Measurements from ENCODE around the gene UNC79.

UNC79 gene

DNA sequence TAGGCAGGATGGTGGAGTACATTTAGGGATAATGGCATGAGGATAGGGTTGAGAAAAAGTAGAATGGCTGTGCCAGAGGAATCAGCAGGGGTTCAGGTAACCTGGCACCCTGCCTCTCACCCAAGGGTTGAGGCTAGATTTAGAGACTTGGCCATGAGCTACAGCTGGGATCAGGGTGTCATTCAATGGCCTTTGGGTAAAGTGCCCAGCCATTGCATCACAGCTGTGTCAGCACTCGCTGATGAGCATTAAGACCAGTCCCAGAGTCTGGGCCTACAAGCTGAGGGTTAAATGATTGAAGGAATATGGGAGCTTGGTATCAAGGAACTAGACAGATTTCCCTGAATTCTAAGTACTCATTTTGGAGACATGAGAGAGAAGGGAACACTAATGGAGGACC is 243.6 kb downstream of the UNC79 start:
- DNase-seq = no peak

- no peak for DNase-seq
These were observed 244.9 kb downstream of the UNC79 start for GRCh38 chr14:93675651-93676050.

GRCh38 chr14:93676416-93676958 is 245.7 kb downstream of the UNC79 start:
- no peak for DNase-seq

- DNase-seq = no peak
These were observed 251.7 kb downstream of the UNC79 start for GRCh38 chr14:93682459-93682858.

DNA sequence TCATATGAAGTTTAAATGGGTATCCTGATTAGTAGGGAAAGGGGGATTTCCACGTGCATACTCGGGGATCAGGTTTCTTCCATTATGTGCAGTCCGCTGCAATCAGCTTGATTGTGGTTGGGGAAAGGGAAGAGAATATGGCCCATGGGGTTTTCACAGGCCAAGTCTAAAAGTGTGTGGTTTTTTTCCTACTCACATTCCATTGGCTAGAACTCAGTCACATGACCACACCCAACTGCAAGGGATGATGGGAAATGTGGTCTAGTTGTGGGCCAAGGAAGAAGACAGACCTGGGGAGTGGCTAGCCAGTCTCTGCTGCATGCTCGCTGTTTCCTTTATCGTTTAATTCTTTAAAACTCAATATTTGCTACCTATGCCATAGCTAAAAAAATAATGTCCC is 252.5 kb downstream of the UNC79 start:
- DNase-seq = no peak

- DNase-seq = no peak
These were observed 254.6 kb downstream of the UNC79 start for GRCh38 chr14:93685121-93685895.

DNA sequence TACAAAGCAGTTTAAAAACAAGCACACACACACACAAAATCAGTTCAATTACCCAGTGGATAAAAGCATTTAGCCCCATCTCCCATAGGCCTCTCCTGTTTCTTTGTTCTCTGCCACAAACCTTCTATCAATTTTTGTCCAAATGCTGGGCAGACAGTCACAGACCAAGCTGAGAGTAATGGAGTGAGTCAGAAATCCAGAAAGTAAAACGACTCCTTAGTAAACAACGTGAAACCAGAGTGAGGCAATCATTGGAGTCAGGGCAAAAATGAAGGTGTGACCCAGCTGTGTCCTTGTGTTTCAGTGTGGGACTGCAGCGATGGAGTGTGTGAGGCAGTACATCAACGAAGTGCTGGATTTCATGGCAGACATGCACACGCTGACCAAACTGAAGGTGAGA is 255.5 kb downstream of the UNC79 start:
- DNase-seq = no peak

DNA sequence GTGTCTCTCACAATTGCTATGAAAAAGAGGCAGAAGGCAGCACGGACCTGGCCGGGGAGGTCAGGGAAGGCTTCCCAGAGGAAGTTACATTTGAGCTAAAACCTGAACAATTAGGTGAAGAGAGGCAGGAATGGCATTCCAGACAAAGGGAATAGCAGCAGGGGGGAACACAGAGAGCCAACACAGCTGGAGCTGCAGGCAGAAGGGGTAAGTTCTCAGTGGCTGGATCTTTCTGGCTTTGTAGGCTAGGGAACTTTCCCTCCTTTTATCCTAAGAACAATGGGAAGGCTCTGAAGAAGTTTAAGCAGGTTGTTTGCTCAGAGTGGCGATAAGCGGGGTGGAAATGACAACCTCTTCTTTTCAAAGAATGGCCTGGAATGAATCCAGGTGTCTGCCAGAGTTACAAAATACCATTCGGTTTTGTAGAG is 257.5 kb downstream of the UNC79 start:
- DNase-seq = no peak

GRCh38 chr14:93688820-93689219 is 258.1 kb downstream of the UNC79 start:
- no peak for DNase-seq

DNA sequence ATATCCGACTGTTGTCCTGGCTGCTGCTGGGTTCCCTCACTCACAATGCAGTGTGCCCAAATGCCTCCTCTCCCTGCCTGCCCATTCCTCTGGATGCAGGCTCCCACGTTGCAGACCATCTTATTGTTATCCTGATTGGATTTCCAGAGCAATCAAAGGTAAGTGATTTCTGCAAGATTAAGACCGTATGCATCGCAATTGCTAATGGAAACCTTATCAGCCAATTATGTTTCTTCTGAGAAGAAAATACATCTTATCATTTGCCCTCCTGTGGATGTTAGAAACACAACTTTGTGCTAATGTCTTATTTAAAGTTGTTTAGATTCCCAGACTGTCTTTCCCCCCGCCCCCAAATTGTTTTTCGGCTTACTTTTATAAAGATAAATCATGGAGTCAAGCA is 259.4 kb downstream of the UNC79 start:
- no peak for DNase-seq

DNA sequence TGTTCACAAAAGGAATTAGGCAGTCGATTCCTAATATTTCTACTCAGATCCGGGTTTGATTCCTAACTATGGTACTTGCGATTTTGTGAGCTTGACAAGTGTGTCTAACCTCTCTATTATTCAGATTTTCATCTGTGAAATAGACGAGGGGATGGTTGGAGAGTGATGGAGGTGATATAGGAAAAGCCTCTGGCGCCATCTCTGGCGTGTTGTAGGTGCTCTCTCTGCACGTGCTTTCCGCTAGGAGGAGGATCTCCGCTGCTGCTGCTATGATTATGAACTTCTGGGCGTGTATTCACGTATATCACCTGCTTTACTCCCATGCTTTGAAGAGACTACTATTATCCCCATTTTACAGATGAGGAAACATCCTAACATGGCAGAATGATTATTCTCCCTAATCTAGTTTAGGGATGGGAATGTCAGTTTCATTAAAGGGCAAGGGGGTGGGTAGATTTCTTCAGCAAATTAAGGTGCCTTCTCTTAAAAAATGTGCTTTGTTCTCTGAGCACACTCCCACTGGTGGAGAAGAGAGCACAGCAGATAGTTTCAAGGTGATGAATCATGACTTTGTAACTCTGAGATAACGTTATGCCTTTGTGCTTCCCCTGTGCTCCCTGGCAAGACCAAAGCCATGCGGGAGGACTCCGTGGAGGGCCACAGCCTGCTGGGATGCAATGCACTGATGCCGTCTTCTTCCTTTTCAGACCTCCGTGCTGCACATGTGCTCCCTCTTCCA is 260.5 kb downstream of the UNC79 start:
- DNase-seq = no peak

DNA sequence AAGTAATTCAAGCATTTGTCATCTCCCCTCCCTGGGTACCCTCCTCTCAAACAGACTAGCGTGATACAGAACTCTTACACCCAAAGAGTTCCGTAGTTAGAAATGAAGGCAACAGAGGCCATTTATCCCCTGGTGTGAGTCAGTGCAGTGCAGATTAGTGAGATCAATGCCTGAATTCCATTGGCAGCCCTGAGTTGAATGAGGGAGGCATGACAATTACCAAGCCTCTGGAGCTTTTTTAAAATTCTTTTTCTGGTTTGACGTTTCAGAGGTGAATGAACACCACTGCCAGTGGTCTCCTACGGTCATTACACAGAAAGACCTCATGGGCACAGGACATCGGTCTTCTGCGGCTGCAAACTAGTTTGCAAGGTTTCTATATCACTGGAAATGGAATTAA is 263.2 kb downstream of the UNC79 start:
- DNase-seq = no peak

DNA sequence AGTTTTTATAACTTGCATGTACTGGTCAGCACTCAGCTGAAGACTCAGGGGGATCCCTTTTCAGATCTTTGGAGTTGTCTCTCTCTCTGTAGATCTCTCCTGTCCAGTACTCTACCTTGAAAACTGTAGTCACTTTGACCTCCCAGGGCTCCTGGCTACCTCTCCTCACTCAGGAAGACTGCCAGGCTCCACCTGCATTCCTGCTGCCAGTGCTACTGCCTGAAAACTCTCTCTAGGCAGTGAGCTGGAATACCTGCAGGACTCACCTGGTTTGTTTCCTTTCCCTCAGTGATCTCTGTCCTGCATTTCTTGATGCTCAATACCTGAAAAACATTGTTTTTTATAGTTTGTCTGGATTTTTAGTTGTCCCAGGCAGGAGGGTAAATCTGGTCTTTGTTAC is 270.2 kb downstream of the UNC79 start:
- DNase-seq = no peak

- DNase-seq = no peak
These were observed 270.8 kb downstream of the UNC79 start for GRCh38 chr14:93701562-93701961.

DNA sequence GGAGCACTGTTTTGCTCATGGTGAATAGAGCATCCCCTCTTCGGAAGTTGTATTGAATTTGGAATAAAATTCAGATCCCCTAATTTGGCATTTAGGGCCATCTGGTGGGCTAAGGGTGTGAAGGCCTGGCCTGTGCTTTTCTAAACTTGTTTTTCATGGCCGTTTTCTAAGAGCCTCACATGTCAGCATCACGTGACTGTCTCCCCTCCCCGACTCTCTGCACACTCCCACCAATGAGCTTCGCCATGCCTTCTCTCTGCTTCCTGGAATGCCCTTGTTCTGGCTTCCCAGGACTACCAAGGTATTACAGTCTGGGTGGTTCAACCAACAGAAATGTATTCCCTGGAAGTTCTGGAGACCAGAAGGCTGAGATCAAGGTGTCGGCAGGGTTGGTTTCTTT is 272.2 kb downstream of the UNC79 start:
- no peak for DNase-seq

GRCh38 chr14:93703941-93704340 is 273.2 kb downstream of the UNC79 start:
- no peak for DNase-seq

DNA sequence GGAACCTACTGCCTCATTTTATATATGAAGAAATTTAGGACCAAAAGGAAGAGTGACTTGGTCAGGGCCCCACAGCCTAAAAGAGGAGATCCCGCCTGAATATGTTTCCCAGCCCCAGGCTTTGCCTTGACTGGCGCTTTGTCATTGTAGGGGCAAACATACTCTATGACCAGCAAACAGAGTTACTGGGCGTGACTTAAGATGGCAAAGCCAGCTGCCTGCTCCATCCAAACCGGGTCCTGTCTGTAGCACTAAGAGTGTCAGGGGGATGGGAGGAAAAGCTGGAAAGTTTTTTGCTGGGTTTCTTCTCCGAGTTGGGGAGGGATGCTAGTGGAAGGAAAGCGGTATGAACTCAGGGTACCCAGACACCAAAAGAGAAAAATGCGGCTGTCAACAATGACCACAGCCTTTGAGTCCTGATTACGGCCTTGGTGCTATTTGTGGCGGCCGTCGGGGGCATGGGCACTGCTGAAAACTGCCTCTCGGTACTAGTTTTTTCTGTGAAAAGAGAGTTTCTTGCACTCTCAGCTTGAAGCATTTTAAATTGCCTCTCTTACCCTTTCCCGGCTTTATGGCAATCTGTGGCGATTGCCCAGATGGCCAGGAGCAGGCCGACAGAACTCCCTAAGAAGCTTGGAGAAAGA is 274.9 kb downstream of the UNC79 start:
- no peak for DNase-seq

DNA sequence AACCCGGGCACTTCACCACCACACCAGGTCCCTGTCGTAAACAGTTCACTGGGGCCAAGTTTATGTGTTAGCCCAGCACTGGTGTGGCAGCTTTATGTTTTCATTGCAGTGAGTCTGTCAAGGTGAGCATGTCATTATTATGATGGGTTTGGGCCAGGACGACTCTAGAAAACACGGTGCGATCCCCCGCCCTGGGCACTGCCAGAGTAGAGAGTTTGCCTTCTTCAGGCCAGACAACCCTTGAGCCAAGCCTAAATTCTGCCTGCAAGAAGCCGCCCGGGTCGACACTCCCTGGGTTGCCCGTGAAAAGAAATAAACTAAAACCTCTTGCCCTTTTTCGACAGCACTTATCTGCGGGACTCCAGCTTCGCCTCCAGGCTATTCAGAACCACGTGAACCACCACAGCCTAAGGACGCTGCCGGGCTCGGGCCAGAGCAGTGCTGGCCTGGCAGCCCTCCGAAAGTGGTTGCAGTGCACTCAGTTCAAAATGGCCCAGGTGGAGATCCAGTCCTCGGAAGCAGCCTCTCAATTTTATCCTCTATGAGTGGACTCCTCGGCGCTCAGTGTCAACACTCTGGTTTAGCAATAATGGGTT is 275.7 kb downstream of the UNC79 start:
- DNase-seq = no peak

DNA sequence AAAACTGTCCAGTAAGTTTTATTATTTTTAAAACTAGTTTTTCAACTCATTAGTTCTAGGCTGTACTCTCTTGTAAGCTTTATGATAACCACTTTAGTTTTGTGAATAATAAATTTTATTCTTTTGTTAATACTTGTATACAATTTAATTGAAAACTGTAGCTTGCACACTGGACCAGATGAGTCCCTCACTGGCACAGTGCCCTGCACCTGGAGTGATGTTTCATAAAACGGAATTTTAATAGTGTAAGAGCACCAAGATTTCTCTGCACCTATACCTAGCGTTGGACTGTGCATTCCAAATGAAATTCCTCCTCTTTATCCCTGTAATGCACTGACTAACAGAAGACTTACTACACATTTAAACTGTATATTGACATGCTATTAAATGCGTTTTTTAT is 276.7 kb downstream of the UNC79 start:
- DNase-seq = no peak

DNA sequence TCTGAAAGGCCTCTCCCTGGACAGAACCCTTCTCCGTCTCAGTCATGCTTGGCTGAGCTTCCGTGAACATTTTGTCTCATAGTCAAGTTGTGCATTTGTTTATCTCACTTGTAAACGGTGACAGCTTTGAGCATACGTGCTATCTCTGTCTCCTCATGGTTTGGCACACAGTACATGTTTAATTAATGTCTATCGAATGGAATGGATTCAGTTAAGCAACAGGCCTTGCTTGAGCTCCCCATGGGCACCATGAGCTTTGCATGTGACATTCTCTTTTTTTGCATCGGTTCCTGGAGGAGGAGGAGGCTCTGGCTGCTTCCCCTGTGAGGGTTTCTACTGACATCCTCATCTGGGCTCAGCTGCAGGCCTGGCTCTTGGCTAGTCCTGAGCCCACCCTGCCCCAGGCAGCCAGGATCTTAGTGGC is 277.6 kb downstream of the UNC79 start:
- no peak for DNase-seq

DNA sequence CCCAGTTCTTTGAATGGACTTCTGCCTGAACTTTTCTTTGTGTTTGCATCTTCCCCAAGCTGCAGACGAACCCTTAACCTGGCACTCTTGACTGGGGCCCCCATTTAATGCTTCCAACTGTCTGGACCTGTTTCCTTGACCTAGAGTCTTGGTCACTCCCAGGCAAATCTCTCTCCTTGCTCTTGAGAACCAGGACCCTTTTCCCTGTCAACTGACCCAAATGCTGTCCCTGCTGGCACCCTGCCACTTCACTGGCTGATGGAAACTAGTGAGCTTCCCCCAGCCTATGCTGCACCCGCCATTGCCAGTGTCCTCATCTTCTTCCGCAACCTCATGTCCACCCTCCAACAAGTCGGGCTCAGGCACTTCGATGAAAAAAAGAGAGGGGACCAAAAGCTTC is 278.1 kb downstream of the UNC79 start:
- no peak for DNase-seq

- no peak for DNase-seq
These were observed 278.5 kb downstream of the UNC79 start for GRCh38 chr14:93709249-93709648.
